Measurements from ENCODE around the gene ADSS2. TPM values are rescaled to one million over a fixed set of nuclear protein-coding genes. Genes with fewer than 3 reads are reported as not detected.

The ADSS2 gene
- total RNA-seq, 1 experiment from 2014 or later, result 50.9 TPM

GRCh38 chr1:244422174-244422573 lies 29.5 kb downstream of the ADSS2 start:
- H3K9me2 ChIP-seq (replicated peaks; ENCODE audit: insufficient read depth, low read length), result no peaks in the 10 kb centered on the region
- no peak overlapping the region for H3K27ac ChIP-seq (ENCODE audit: low read length)
- DNase-seq, result no peak
- no peaks in the 10 kb centered on the region for H3K27me3 ChIP-seq (ENCODE audit: low read length)
- no peak overlapping the region for H2AFZ ChIP-seq (ENCODE audit: low read length)
- H3K4me1 ChIP-seq (ENCODE audit: low read length), result no peaks in the 10 kb centered on the region
- peaks cover 73% of the 10 kb centered on the region for H3K36me3 ChIP-seq (ENCODE audit: insufficient read depth, low read length)
- H3K4me2 ChIP-seq (ENCODE audit: low read depth, low read length, poor library complexity, severe bottlenecking), result no peak overlapping the region
- no peaks in the 10 kb centered on the region for H4K20me1 ChIP-seq (ENCODE audit: insufficient read depth, low read depth, low read length)
- H3K9me3 ChIP-seq (ENCODE audit: low read length), result no peaks in the 10 kb centered on the region
- H3K79me2 ChIP-seq (ENCODE audit: low read length), result peaks cover 36% of the 10 kb centered on the region
- H3K4me3 ChIP-seq (ENCODE audit: low read length), result no peak overlapping the region
- H3K9ac ChIP-seq (ENCODE audit: low read length), result no peak overlapping the region

DNA sequence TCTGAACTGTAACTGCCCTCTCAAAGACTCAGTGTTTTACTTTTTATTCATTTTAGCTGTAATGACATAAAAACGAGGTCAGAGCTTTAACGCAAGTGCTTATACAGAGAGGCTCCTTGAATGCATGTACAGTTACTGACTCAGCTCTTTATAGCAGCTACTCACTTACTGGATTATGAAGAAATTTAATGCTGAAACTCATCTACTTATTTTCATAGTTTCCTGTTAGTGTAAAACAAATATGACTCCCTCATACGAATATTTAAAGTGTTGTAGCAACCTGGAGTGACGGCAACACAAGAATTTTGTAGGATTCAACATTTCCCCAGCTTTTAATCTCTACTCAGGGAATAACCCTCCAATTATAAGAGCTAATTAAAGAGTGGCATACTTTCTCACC lies 32.7 kb downstream of the ADSS2 start:
- Histone ChIP-seq H3K27me3 (ENCODE audit: low read length) (no peaks in the 10 kb centered on the region), H3K36me3 (ENCODE audit: insufficient read depth, low read length) (peaks cover 84% of the 10 kb centered on the region)

DNA sequence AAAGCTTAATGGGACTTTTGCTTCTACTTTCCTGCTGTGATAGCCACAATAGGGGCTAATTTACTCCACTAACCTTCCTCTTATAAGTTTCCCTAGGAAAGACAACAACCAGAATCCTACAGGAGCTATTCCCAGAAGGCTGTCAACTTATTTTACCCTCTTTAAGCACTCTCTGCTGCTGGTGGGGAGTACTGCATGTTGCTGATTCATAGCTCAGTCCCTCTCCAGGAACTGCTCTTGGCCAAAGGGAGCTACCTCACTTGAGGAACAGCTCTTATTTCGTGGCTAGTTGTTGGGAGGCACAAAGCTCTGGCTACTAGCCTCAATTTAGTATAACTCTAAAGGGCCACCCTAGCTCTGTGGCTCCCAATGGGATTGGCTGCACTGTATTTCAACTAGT lies 37.2 kb downstream of the ADSS2 start:
- no peaks in the 10 kb centered on the region for H4K20me1 ChIP-seq (ENCODE audit: insufficient read depth, low read depth, low read length)
- no peak overlapping the region for H3K27ac ChIP-seq (ENCODE audit: low read length)
- peaks cover 95% of the 10 kb centered on the region for H3K36me3 ChIP-seq (ENCODE audit: insufficient read depth, low read length)
- H3K9me2 ChIP-seq (replicated peaks; ENCODE audit: insufficient read depth, low read length), result no peaks in the 10 kb centered on the region
- no peaks in the 10 kb centered on the region for H3K27me3 ChIP-seq (ENCODE audit: low read length)
- no peak overlapping the region for H3K4me2 ChIP-seq (ENCODE audit: low read depth, low read length, poor library complexity, severe bottlenecking)
- no peak overlapping the region for H3K9ac ChIP-seq (ENCODE audit: low read length)
- no peak for DNase-seq
- no peak overlapping the region for H2AFZ ChIP-seq (ENCODE audit: low read length)
- no peak overlapping the region for H3K4me3 ChIP-seq (ENCODE audit: low read length)
- H3K79me2 ChIP-seq (ENCODE audit: low read length), result peaks cover 3% of the 10 kb centered on the region
- H3K4me1 ChIP-seq (ENCODE audit: low read length), result no peaks in the 10 kb centered on the region
- no peaks in the 10 kb centered on the region for H3K9me3 ChIP-seq (ENCODE audit: low read length)

More for the DNA sequence above, 32.7 kb downstream of the ADSS2 start:
- Histone ChIP-seq H3K79me2 (ENCODE audit: low read length) (peaks cover 9% of the 10 kb centered on the region), H3K9me3 (ENCODE audit: low read length) (no peaks in the 10 kb centered on the region), H3K9ac (ENCODE audit: low read length) (no peak overlapping the region), H3K4me2 (ENCODE audit: low read depth, low read length, poor library complexity, severe bottlenecking) (no peak overlapping the region), H2AFZ (ENCODE audit: low read length) (no peak overlapping the region), H4K20me1 (ENCODE audit: insufficient read depth, low read depth, low read length) (no peaks in the 10 kb centered on the region), H3K4me1 (ENCODE audit: low read length) (no peaks in the 10 kb centered on the region), H3K9me2 (replicated peaks; ENCODE audit: insufficient read depth, low read length) (no peaks in the 10 kb centered on the region), H3K4me3 (ENCODE audit: low read length) (no peak overlapping the region), H3K27ac (ENCODE audit: low read length) (no peak overlapping the region)
- DNase-seq, result no peak

GRCh38 chr1:244413736-244414135 lies 38.0 kb downstream of the ADSS2 start:
- H3K27me3 ChIP-seq (ENCODE audit: low read length), result no peaks in the 10 kb centered on the region
- peaks cover 95% of the 10 kb centered on the region for H3K36me3 ChIP-seq (ENCODE audit: insufficient read depth, low read length)
- no peak overlapping the region for H3K9ac ChIP-seq (ENCODE audit: low read length)
- no peaks in the 10 kb centered on the region for H4K20me1 ChIP-seq (ENCODE audit: insufficient read depth, low read depth, low read length)
- DNase-seq, result no peak
- peaks cover 3% of the 10 kb centered on the region for H3K79me2 ChIP-seq (ENCODE audit: low read length)
- no peak overlapping the region for H2AFZ ChIP-seq (ENCODE audit: low read length)
- H3K9me3 ChIP-seq (ENCODE audit: low read length), result no peaks in the 10 kb centered on the region
- H3K27ac ChIP-seq (ENCODE audit: low read length), result no peak overlapping the region
- H3K4me3 ChIP-seq (ENCODE audit: low read length), result no peak overlapping the region
- H3K9me2 ChIP-seq (replicated peaks; ENCODE audit: insufficient read depth, low read length), result no peaks in the 10 kb centered on the region
- H3K4me1 ChIP-seq (ENCODE audit: low read length), result no peaks in the 10 kb centered on the region
- H3K4me2 ChIP-seq (ENCODE audit: low read depth, low read length, poor library complexity, severe bottlenecking), result no peak overlapping the region

GRCh38 chr1:244412176-244412575 lies 39.5 kb downstream of the ADSS2 start:
- H3K36me3 ChIP-seq (ENCODE audit: insufficient read depth, low read length), result peaks cover 99% of the 10 kb centered on the region
- DNase-seq, result no peak
- no peaks in the 10 kb centered on the region for H3K4me1 ChIP-seq (ENCODE audit: low read length)

DNA sequence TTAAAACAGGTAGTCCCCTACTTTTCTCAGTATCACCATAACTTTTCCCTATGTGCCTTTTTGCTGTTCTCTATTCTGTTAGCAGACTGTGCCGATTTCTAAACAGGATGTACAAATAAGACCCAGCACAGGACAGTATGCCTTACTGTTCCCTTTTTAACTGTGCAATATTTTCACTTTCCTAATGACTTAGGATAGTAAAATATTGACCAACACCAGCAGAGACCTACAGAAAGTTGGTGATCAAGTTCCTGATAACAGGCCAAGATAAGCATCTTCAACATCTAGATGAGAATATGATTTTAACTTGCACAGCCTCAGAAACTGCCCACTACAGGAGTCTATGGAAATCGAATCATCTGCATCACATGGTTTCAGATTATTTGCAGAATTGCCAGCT lies 42.0 kb downstream of the ADSS2 start:
- no peak overlapping the region for H3K4me3 ChIP-seq (ENCODE audit: low read length)
- no peaks in the 10 kb centered on the region for H4K20me1 ChIP-seq (ENCODE audit: insufficient read depth, low read depth, low read length)
- no peak overlapping the region for H3K4me2 ChIP-seq (ENCODE audit: low read depth, low read length, poor library complexity, severe bottlenecking)
- no peaks in the 10 kb centered on the region for H3K4me1 ChIP-seq (ENCODE audit: low read length)
- DNase-seq, result no peak
- H3K9me2 ChIP-seq (replicated peaks; ENCODE audit: insufficient read depth, low read length), result no peaks in the 10 kb centered on the region
- no peaks in the 10 kb centered on the region for H3K9me3 ChIP-seq (ENCODE audit: low read length)
- H3K27me3 ChIP-seq (ENCODE audit: low read length), result no peaks in the 10 kb centered on the region
- no peak overlapping the region for H3K9ac ChIP-seq (ENCODE audit: low read length)
- H2AFZ ChIP-seq (ENCODE audit: low read length), result no peak overlapping the region
- peaks cover 6% of the 10 kb centered on the region for H3K79me2 ChIP-seq (ENCODE audit: low read length)
- H3K36me3 ChIP-seq (ENCODE audit: insufficient read depth, low read length), result peaks cover 95% of the 10 kb centered on the region
- H3K27ac ChIP-seq (ENCODE audit: low read length), result no peak overlapping the region

More at GRCh38 chr1:244412176-244412575, 39.5 kb downstream of the ADSS2 start:
- no peak overlapping the region for H3K4me3 ChIP-seq (ENCODE audit: low read length)
- no peak overlapping the region for H3K9ac ChIP-seq (ENCODE audit: low read length)
- H4K20me1 ChIP-seq (ENCODE audit: insufficient read depth, low read depth, low read length), result no peaks in the 10 kb centered on the region
- peaks cover 6% of the 10 kb centered on the region for H3K79me2 ChIP-seq (ENCODE audit: low read length)
- H2AFZ ChIP-seq (ENCODE audit: low read length), result no peak overlapping the region
- H3K9me2 ChIP-seq (replicated peaks; ENCODE audit: insufficient read depth, low read length), result no peaks in the 10 kb centered on the region
- H3K27ac ChIP-seq (ENCODE audit: low read length), result no peak overlapping the region
- no peak overlapping the region for H3K4me2 ChIP-seq (ENCODE audit: low read depth, low read length, poor library complexity, severe bottlenecking)
- no peaks in the 10 kb centered on the region for H3K27me3 ChIP-seq (ENCODE audit: low read length)
- H3K9me3 ChIP-seq (ENCODE audit: low read length), result no peaks in the 10 kb centered on the region

GRCh38 chr1:244406337-244406736 lies 45.4 kb downstream of the ADSS2 start:
- H3K79me2 ChIP-seq (ENCODE audit: low read length), result peaks cover 6% of the 10 kb centered on the region; the same call in 1 of the 2 replicates
- H3K4me2 ChIP-seq (ENCODE audit: low read depth, low read length, poor library complexity, severe bottlenecking), result no peak overlapping the region
- H3K9me2 ChIP-seq (replicated peaks; ENCODE audit: insufficient read depth, low read length), result no peaks in the 10 kb centered on the region
- H3K9ac ChIP-seq (ENCODE audit: low read length), result no peak overlapping the region
- DNase-seq, result no peak
- H3K4me3 ChIP-seq (ENCODE audit: low read length), result no peak overlapping the region
- H3K27me3 ChIP-seq (ENCODE audit: low read length), result no peaks in the 10 kb centered on the region
- no peaks in the 10 kb centered on the region for H3K4me1 ChIP-seq (ENCODE audit: low read length)
- no peaks in the 10 kb centered on the region for H4K20me1 ChIP-seq (ENCODE audit: insufficient read depth, low read depth, low read length)
- no peak overlapping the region for H2AFZ ChIP-seq (ENCODE audit: low read length)
- no peak overlapping the region for H3K27ac ChIP-seq (ENCODE audit: low read length)
- H3K36me3 ChIP-seq (ENCODE audit: insufficient read depth, low read length), result peaks cover 92% of the 10 kb centered on the region
- H3K9me3 ChIP-seq (ENCODE audit: low read length), result no peaks in the 10 kb centered on the region; the same call in 1 of the 2 replicates

DNA sequence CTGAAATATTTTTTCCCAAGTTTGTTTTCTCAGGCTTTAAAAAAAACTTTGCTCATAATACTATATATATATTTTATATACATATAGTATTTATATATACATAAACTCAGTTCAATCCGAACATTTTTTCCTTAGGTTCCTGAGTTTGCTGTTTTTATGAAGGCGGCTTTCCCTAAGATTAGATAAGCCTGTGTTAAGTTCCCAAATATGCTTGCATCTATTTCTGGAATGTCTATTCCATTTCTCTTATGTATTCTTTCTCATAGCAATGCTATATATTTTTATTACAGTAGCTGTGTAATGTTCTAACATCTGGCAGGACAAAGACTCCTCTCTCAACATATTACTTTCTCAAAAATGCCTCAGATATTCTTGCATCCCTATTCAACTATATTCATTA lies 45.9 kb downstream of the ADSS2 start:
- H3K4me2 ChIP-seq (ENCODE audit: low read depth, low read length, poor library complexity, severe bottlenecking), result no peak overlapping the region
- H3K27ac ChIP-seq (ENCODE audit: low read length), result no peak overlapping the region
- H3K4me1 ChIP-seq (ENCODE audit: low read length), result no peaks in the 10 kb centered on the region

More for the DNA sequence above, 45.9 kb downstream of the ADSS2 start:
- Histone ChIP-seq H3K9me2 (replicated peaks; ENCODE audit: insufficient read depth, low read length) (no peaks in the 10 kb centered on the region), H2AFZ (ENCODE audit: low read length) (no peak overlapping the region), H3K9ac (ENCODE audit: low read length) (no peak overlapping the region), H3K36me3 (ENCODE audit: insufficient read depth, low read length) (peaks cover 93% of the 10 kb centered on the region), H3K27me3 (ENCODE audit: low read length) (no peaks in the 10 kb centered on the region), H4K20me1 (ENCODE audit: insufficient read depth, low read depth, low read length) (no peaks in the 10 kb centered on the region), H3K79me2 (ENCODE audit: low read length) (peaks cover 6% of the 10 kb centered on the region; the same call in 1 of the 2 replicates), H3K4me3 (ENCODE audit: low read length) (no peak overlapping the region), H3K9me3 (ENCODE audit: low read length) (no peaks in the 10 kb centered on the region; the same call in 1 of the 2 replicates)
- no peak for DNase-seq

All from Karpas-422 (cell line).